PC-3 (cell line): Measurements from ENCODE around the gene SCGN.

ENCODE experiments used
- EZH2 ChIP-seq: fragments of 300-600 bp; sonication (generic); IDR thresholded peaks from one replicate; pipeline ENCODE4 v1.6.1; 2017; ENCODE audit warnings: antibody characterized with exemption, mild to moderate bottlenecking, low read length; ENCODE audit not compliant: unreplicated experiment
- EZH2phosphoT487 ChIP-seq: fragments of 300-600 bp; sonication (generic); IDR thresholded peaks from 2 replicates; pipeline ENCODE4 v1.6.1; 2018; ENCODE audit warnings: mild to moderate bottlenecking, antibody characterized with exemption, low read length, borderline replicate concordance
- TF ChIP-seq, protein P1 (sequence below): fragments of 300-600 bp; sonication (generic); conservative IDR thresholded peaks from 2 replicates; pipeline ENCODE4 v1.5.1; 2017; ENCODE audit warnings: antibody characterized with exemption, low read depth, mild to moderate bottlenecking, low read length

DNA sequence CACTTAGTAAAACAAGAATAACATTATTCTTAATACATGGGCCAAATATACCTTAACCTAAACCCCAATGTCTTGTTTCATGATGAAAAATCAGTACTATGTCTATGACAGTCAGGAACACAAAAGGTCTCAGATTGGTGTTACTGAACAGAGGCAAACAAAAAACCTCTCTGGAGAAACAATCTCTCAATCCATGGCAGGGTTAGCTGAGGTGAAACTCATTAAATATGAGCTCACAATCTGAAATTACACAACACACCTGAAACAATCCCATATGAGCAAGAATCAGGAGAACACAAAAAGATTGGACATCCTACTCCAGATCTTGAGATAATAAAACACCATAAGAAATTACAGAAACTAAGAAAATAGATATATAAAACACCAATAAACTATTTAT is 96.0 kb downstream of the SCGN start:
- TF ChIP-seq, protein P1, sequence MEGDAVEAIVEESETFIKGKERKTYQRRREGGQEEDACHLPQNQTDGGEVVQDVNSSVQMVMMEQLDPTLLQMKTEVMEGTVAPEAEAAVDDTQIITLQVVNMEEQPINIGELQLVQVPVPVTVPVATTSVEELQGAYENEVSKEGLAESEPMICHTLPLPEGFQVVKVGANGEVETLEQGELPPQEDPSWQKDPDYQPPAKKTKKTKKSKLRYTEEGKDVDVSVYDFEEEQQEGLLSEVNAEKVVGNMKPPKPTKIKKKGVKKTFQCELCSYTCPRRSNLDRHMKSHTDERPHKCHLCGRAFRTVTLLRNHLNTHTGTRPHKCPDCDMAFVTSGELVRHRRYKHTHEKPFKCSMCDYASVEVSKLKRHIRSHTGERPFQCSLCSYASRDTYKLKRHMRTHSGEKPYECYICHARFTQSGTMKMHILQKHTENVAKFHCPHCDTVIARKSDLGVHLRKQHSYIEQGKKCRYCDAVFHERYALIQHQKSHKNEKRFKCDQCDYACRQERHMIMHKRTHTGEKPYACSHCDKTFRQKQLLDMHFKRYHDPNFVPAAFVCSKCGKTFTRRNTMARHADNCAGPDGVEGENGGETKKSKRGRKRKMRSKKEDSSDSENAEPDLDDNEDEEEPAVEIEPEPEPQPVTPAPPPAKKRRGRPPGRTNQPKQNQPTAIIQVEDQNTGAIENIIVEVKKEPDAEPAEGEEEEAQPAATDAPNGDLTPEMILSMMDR = no peak
- TF ChIP-seq EZH2 (no peak), EZH2phosphoT487 (no peak)
